ENCODE data around the gene CEACAM8. TPM values are rescaled to one million over a fixed set of nuclear protein-coding genes. Genes with fewer than 3 reads are reported as not detected.

Gene CEACAM8
- total RNA-seq, 1 experiment from 2014 or later: not detected

- H3K27ac ChIP-seq (ENCODE audit: insufficient read length, low read depth, low read length): no peak overlapping the region
- H3K4me2 ChIP-seq (ENCODE audit: insufficient read depth, insufficient read length, low read length): no peak overlapping the region
- WGBS (ENCODE audit: extremely low coverage, insufficient read length, low lambda C conversion rate): no CpG with 5 or more reads among the region's 1 CpG
- no peaks in the 10 kb centered on the region for H3K79me1 ChIP-seq (ENCODE audit: insufficient read depth, low read depth, low read length, poor library complexity, severe bottlenecking)
- H2BK120ac ChIP-seq (ENCODE audit: low read depth, low read length, poor library complexity, severe bottlenecking): no peak overlapping the region
- no peak overlapping the region for H2BK20ac ChIP-seq (ENCODE audit: low read depth, low read length, poor library complexity, severe bottlenecking)
- no peak overlapping the region for H3K4ac ChIP-seq (ENCODE audit: low read depth, low read length)
- H2AK5ac ChIP-seq (ENCODE audit: insufficient read length, low read length): no peak overlapping the region
- Mint-ChIP-seq H3K4me3 (no peak overlapping the region), H3K27me3 (ENCODE audit: low read depth) (peaks cover 5% of the 10 kb centered on the region), H3K36me3 (ENCODE audit: insufficient read depth in 1 of 3, low read depth in 3 of 3) (peaks cover 9 to 33% (median 9%) of the 10 kb centered on the region in 3 experiments; a peak in 5 of 7 replicates), H3K9me3 (peaks cover 83 to 94% of the 10 kb centered on the region in 2 experiments), H3K27ac (no peak overlapping the region), H3K4me1 (no peaks in the 10 kb centered on the region)
- DNase-seq: no peak
- H3K79me2 ChIP-seq (ENCODE audit: insufficient read depth, low read length): no peaks in the 10 kb centered on the region
- H3K4me1 ChIP-seq (ENCODE audit: insufficient read depth, low read length): no peaks in the 10 kb centered on the region
- H3K27me3 ChIP-seq (ENCODE audit: insufficient read depth, low read length): no peaks in the 10 kb centered on the region
- no peak overlapping the region for H2AFZ ChIP-seq (ENCODE audit: low read length)
- H3K56ac ChIP-seq (ENCODE audit: insufficient read length, low read depth, low read length): no peak overlapping the region
- no peak overlapping the region for H2BK15ac ChIP-seq (ENCODE audit: low read depth, low read length)
- no peak overlapping the region for H3K14ac ChIP-seq (ENCODE audit: insufficient read depth, low read length)
- no peak overlapping the region for H2BK5ac ChIP-seq (ENCODE audit: insufficient read length, low read length)
- no peaks in the 10 kb centered on the region for H4K20me1 ChIP-seq (ENCODE audit: control insufficient read depth, insufficient read depth, insufficient read length)
- no peak overlapping the region for H4K91ac ChIP-seq (ENCODE audit: insufficient read length, low read depth, low read length)
- peaks cover 65% of the 10 kb centered on the region for H3K9me3 ChIP-seq (ENCODE audit: control insufficient read depth, low read depth, low read length)
- no peak overlapping the region for H3K9ac ChIP-seq (ENCODE audit: extremely low read depth, insufficient read length, low read length)
- H4K5ac ChIP-seq (ENCODE audit: insufficient read length, low read depth, low read length): no peak overlapping the region
- no peaks in the 10 kb centered on the region for H3K23me2 ChIP-seq (ENCODE audit: insufficient read length, low read depth, low read length, poor library complexity, severe bottlenecking)
- no peak overlapping the region for H2BK12ac ChIP-seq (ENCODE audit: insufficient read length, low read depth, low read length)
- no peak overlapping the region for H3K18ac ChIP-seq (ENCODE audit: insufficient read length, low read depth, low read length)
- TF ChIP-seq CTCF (conservative IDR thresholded peaks at IDR 0.05): no peak; the same call in 2 of the 3 replicates
- H3T11ph ChIP-seq (ENCODE audit: low read length): no peak overlapping the region
- H4K8ac ChIP-seq (replicated peaks; ENCODE audit: insufficient read length, low read depth, low read length): no peak overlapping the region
- H3K23ac ChIP-seq (ENCODE audit: insufficient read length, low read depth, low read length): no peak overlapping the region
These were observed 40.5 kb upstream of the CEACAM8 start for GRCh38 chr19:42635233-42635539.

All from H9 (cell line).